Activated T-cell treated with anti-CD3 and anti-CD28 coated beads for 4 hours (primary cell): ENCODE results near the gene FRMD8.
A peak's percentile ranks its signal among the peaks of the same experiment; 100 is the strongest.

Experiments
- DNase-seq: peaks from one replicate; pipeline ENCODE4 v3.0.0-alpha.2; 2020

The FRMD8 gene

GRCh38 chr11:65376138-65376713, 10.2 kb upstream of the FRMD8 start:
- DNase-seq = no peak

GRCh38 chr11:65377036-65377435, 9.4 kb upstream of the FRMD8 start:
- DNase-seq = no peak

GRCh38 chr11:65377777-65378176, 8.7 kb upstream of the FRMD8 start:
- no peak for DNase-seq

GRCh38 chr11:65378208-65378927, 8.1 kb upstream of the FRMD8 start:
- DNase-seq = no peak

- DNase-seq = no peak
Measured at GRCh38 chr11:65378928-65379638, 7.4 kb upstream of the FRMD8 start.

GRCh38 chr11:65379698-65380459, 6.6 kb upstream of the FRMD8 start:
- DNase-seq = no peak

GRCh38 chr11:65380460-65381119, 5.8 kb upstream of the FRMD8 start:
- no peak for DNase-seq

GRCh38 chr11:65381716-65382032, 4.8 kb upstream of the FRMD8 start:
- DNase-seq = no peak

GRCh38 chr11:65382033-65382803, 4.2 kb upstream of the FRMD8 start, which contains the start of gene SLC25A45:
Gene SLC25A45, minus strand, starts transcription at chr11:65382646. Its CDS starts 695 bp downstream, at chr11:65381951.
- peak; percentile 89 for DNase-seq

- DNase-seq = no peak
Measured at GRCh38 chr11:65382804-65383368, 3.6 kb upstream of the FRMD8 start.

- no peak for DNase-seq
Measured at GRCh38 chr11:65383778-65384177, 2.7 kb upstream of the FRMD8 start.

GRCh38 chr11:65384301-65384889, 2.0 kb upstream of the FRMD8 start:
- DNase-seq = no peak

GRCh38 chr11:65388731-65389130, 2.3 kb downstream of the FRMD8 start:
- DNase-seq = no peak

GRCh38 chr11:65389294-65389980, 3.0 kb downstream of the FRMD8 start:
- DNase-seq = no peak

- DNase-seq = no peak
Measured at GRCh38 chr11:65390099-65390941, 3.9 kb downstream of the FRMD8 start.

- DNase-seq = no peak
Measured at GRCh38 chr11:65390996-65391395, 4.6 kb downstream of the FRMD8 start.

GRCh38 chr11:65392186-65392829, 5.9 kb downstream of the FRMD8 start:
- DNase-seq = no peak

- no peak for DNase-seq
Measured at GRCh38 chr11:65392899-65393298, 6.5 kb downstream of the FRMD8 start.

- DNase-seq = no peak
Measured at GRCh38 chr11:65393513-65394079, 7.2 kb downstream of the FRMD8 start.
